HG03457 (cell line): ENCODE results near the gene ESPNL.
"Not testable (repeated sequence)": the region's sequence is repeated elsewhere in the genome, so short reads cannot be mapped to it uniquely, and the experiment has no call there.

Experiments
- ATAC-seq: cut with Tn5 transposase; IDR thresholded peaks from one replicate; pipeline ENCODE4 v1.9.1; 2021; ENCODE audit warnings: moderate number of reproducible peaks; ENCODE audit not compliant: unreplicated experiment

ESPNL gene

GRCh38 chr2:238168196-238169047, 68.3 kb downstream of the ESPNL start:
- ATAC-seq, result no peak

DNA sequence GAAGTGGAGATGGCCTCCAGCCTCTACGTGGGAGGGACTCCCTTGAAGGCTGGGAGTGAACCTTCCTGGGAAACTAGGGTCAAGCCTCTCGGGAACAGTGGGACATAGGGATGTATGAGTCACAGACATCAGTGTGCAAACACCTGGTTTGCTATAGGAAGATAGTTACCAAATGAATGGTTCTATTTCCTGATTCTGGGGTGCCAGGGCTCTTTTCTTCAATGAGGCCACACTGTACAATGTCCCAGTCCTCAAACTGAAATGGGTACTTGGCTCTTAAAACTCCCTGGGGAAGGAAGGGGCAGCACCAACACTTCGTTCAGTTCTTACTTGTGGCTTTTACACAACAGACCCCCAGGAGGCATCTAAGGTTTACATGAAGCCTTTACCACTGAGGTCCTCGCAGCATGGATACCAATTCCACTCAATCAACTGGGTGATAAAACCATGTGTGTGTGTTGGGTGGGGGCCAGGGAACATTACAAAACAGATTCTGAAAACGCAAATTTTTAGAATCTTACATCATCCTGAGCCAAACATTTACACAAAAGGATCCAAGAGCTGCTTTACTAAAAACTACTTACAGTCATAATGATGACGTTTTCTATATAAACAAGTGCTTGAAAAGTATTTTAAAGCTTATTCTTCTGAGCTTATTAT, 69.0 kb downstream of the ESPNL start:
- ATAC-seq, result no peak

- no peak for ATAC-seq
These were observed 69.6 kb downstream of the ESPNL start for GRCh38 chr2:238169708-238170251.

GRCh38 chr2:238170386-238171071, 70.4 kb downstream of the ESPNL start:
- ATAC-seq, result no peak

- ATAC-seq, result not testable (repeated sequence)
These were observed 70.9 kb downstream of the ESPNL start for GRCh38 chr2:238171072-238171431.

- ATAC-seq, result no peak
These were observed 71.5 kb downstream of the ESPNL start for GRCh38 chr2:238171575-238172187.

DNA sequence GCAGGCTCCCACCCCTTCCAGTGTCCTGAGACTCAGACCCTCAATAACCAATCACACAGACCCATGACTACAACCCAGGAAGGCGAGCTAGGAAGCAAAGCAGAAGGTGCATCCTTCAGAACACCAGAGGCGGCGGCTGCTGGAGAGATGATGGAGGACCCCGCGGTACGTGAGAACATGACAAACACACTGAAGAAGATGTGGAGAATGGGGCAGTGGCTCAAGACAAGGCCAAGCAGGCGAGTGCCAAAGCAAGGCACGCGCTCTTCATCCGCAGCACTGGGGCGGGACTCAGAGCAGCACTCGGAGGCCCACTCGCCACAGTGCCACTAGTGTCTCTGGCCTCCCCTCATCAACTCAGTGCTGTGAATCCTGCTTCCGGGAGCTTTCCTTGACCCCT, 72.3 kb downstream of the ESPNL start:
- no peak for ATAC-seq

GRCh38 chr2:238173692-238174091, 73.6 kb downstream of the ESPNL start:
- ATAC-seq, result no peak

DNA sequence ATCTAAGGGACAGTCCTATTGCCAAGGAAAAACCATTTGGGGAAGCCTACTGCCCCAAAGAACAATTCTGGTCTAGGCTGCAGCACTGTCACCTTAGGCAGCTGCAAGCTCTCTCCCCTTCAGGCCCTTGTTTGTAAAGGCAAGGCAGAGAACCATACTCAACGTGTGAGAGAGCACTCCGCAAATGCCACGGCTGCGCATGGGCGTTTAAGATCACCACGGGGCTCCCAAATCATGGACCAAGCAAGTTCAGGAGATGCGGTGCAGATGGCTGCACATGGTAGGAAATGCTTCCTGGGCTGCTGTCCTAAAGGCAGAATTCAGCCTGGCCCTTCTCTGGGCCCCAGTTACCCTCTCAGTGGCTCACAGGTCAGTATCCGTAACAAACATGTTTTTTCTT, 74.2 kb downstream of the ESPNL start:
- no peak for ATAC-seq

- ATAC-seq, result no peak
These were observed 74.6 kb downstream of the ESPNL start for GRCh38 chr2:238174701-238175100.

GRCh38 chr2:238176613-238177012, 76.5 kb downstream of the ESPNL start:
- no peak for ATAC-seq

GRCh38 chr2:238180554-238180953, 80.4 kb downstream of the ESPNL start:
- ATAC-seq, result no peak

GRCh38 chr2:238182362-238182761, 82.2 kb downstream of the ESPNL start:
- ATAC-seq, result no peak
